Heart right ventricle (tissue), 16 donors: Measurements from ENCODE around the gene CYP2W1. TPM values are rescaled to one million over a fixed set of nuclear protein-coding genes. Genes with fewer than 3 reads are reported as not detected.
"Not testable (repeated sequence)": the region's sequence is repeated elsewhere in the genome, so short reads cannot be mapped to it uniquely, and the experiment has no call there.

Source experiments
- ATAC-seq, 8 donors: fragments of 200-7000 bp; cut with Tn5 transposase; one replicate each; pipeline ENCODE4 v1.9.1; 2020; ENCODE audit warnings: mild to moderate bottlenecking in 8 of 8, moderate library complexity in 8 of 8, moderate number of reproducible peaks in 1 of 8
- DNase-seq, 2 donors: peaks; one replicate each; pipeline ENCODE4 v3.0.0-alpha.2; 2020
- H3K27ac ChIP-seq, 10 donors: fragments of 200-600 bp; sonication (generic) in 2 of 10; one replicate each; pipeline versions ENCODE4 v1.5.0 to v1.8.0; 2020 to 2022; ENCODE audit warnings: mild to moderate bottlenecking in 3 of 10
- H3K27me3 ChIP-seq, 7 donors: fragments of 200-600 bp; one replicate each; pipeline ENCODE4 v1.8.0; 2021 to 2022; ENCODE audit warnings: mild to moderate bottlenecking in 2 of 7
- H3K36me3 ChIP-seq, 9 donors: fragments of 200-600 bp; sonication (generic) in 1 of 9; one replicate each; pipeline versions ENCODE4 v1.5.0 to v1.8.0; 2020 to 2022; ENCODE audit warnings: mild to moderate bottlenecking in 2 of 9
- H3K4me1 ChIP-seq, 9 donors: fragments of 200-600 bp; sonication (generic) in 1 of 9; one replicate each; pipeline versions ENCODE4 v1.5.0 to v1.8.0; 2020 to 2022; ENCODE audit warnings: mild to moderate bottlenecking in 4 of 9
- H3K4me3 ChIP-seq, 10 donors: fragments of 200-600 bp; sonication (generic) in 2 of 10; one replicate each; pipeline versions ENCODE4 v1.5.0 to v1.8.0; 2020 to 2022; ENCODE audit warnings: mild to moderate bottlenecking in 7 of 10, moderate library complexity in 2 of 10
- H3K9me3 ChIP-seq, 11 donors: fragments of 200-600 bp in 10 of 11; sonication (generic) in 2 of 11; one replicate each; pipeline versions ENCODE4 v1.5.0 to v1.8.0; 2013 to 2022; ENCODE audit warnings: mild to moderate bottlenecking in 2 of 11, control low read depth in 1 of 11, moderate library complexity in 1 of 11
- WGBS, 2 donors: extraction: QIAGEN DNeasy Blood & Tissue Kit; methylation state at CpG; one replicate each; pipeline ENCODE4 v1.1.7; 2013; ENCODE audit warnings: inconsistent platforms in 1 of 2; 5-methylcytosine and 5-hydroxymethylcytosine counted together
- intact Hi-C, 10 donors: fragments of 100-400 bp; cut with DNase I; formaldehyde crosslinking; loops; one replicate each; pipeline versions ENCODE4 v1.11.1 to v1.14.2; 2022
- polyA plus RNA-seq, 2 donors: library from polyadenylated mRNA; stranded (reverse); fragments of 200-250 nt; gene quantifications; one replicate each; pipeline ENCODE4 v1.2.3, GENCODE V29; 2013
- total RNA-seq, 10 donors: library from RNA; stranded (reverse); fragmentation: NEBNext Ultra II Directional in 3 of 10; extraction: Animal tissue kit (Norgen Biotek cat#: 25700) in 3 of 10; gene quantifications; one replicate each; pipeline versions ENCODE4 v1.2.1 to v1.2.4, GENCODE V29; 2021 to 2023
- TF ChIP-seq, protein P1 (sequence below), 9 donors: fragments of 200-600 bp; sonication (generic) in 2 of 9; IDR thresholded peaks; one replicate each; pipeline versions ENCODE4 v1.5.0 to v1.8.0; 2021 to 2022; ENCODE audit warnings: antibody characterized with exemption in 9 of 9, mild to moderate bottlenecking in 5 of 9, moderate library complexity in 1 of 9
- donor health status: Arrhythmogenic right ventricular cardiomyopathy.
- donor health status: ischemic (EF 13 %, LVEDD 7.1; RV severe dilation, severe dysfunction).
- donor health status: healthy with polysubstance abuse.
- donor health status: DM: no; HTN: yes; CAD: no.
- donor health status: DM: no; HTN: no; CAD: no.
- donor health status: ischemic (EF 25% LVEDD 6.9; RV normal size, moderate dysfunction).
- donor health status: ischemic (EF 25% LVEDD 5.7; RV mildly dilated, moderate dysfunction).
- donor health status: healthy.
- donor health status: DM: yes; HTN: yes; CAD: no.
- donor health status: Ischemic cardiomyopathy.
- donor health status: ischemic (EF 35%, LVEDD 5.7; RV mildly dilated, moderate dysfunction).
- donor health status: nonischemic (EF 11% LVEDD 7.7; RV severe dilation, severe dysfunction).
- donor health status: DM: yes; HTN: yes; CAD: no.
- donor health status: PGD.
- donor health status: ischemic (EF 29% LVEDD 5.4; RV normal size, mild dysfunction).
- donor health status: nonischemic (EF 23%, LVEDD 6.1; RV moderate dilation, normal function).

The CYP2W1 gene
- total and polyA plus RNA-seq, 12 donors, result not detected

DNA sequence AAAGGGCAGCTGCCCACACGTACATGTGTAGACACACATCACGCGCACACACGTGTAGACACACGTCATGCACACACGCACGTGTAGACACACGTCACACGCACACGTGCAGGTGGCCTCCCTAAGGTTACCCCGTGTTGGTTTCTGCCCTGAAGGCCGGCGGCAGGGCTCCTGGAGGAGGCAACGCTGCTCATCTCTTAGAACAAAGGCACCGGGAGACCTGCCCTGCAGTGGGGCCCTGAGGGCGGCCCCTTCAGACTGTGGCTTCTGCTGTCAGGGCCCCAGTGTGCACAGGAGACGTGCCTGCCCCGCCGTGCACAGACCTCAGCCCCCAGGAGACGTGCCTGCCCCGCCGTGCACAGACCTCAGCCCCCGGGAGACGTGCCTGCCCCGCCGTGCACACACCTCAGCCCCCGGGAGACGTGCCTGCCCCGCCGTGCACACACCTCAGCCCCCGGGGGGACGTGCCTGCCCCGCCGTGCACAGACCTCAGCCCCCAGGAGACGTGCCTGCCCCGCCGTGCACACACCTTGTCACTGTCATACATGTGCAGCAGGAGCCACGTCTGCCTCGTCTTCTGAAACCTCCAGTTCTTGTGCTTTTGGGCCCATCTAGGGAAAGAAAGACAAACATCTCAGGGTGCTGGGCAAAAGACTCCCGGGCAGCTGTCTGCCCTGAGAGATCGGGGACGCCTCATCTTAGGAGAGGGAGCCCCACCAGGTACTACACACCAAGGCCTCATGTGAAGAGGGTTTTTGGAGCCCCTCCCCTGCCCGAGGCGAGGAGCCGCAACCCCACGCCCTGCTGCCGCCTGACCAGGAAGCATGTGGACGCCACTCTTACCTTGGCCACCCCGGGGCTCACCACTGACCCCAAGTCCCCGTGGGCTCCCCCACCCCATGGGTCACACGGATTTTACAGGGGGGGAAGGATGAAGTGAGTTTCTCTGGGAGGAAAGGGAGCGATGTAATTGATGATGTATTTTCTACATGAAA is 17.3 kb downstream of the CYP2W1 start:
- ATAC-seq (no peak), DNase-seq (no peak)
- H3K9me3 ChIP-seq, result no peaks in the 10 kb centered on the region
- H3K4me3 ChIP-seq, result no peak overlapping the region
- intact Hi-C loops, result loop anchor here in 8 of 10 donors (10.0 kb wide), 4 partner anchors 135 to 175 kb away; partner anchors contain the start of gene ZFAND2A (in 1 of the 8)
- TF ChIP-seq, protein P1, sequence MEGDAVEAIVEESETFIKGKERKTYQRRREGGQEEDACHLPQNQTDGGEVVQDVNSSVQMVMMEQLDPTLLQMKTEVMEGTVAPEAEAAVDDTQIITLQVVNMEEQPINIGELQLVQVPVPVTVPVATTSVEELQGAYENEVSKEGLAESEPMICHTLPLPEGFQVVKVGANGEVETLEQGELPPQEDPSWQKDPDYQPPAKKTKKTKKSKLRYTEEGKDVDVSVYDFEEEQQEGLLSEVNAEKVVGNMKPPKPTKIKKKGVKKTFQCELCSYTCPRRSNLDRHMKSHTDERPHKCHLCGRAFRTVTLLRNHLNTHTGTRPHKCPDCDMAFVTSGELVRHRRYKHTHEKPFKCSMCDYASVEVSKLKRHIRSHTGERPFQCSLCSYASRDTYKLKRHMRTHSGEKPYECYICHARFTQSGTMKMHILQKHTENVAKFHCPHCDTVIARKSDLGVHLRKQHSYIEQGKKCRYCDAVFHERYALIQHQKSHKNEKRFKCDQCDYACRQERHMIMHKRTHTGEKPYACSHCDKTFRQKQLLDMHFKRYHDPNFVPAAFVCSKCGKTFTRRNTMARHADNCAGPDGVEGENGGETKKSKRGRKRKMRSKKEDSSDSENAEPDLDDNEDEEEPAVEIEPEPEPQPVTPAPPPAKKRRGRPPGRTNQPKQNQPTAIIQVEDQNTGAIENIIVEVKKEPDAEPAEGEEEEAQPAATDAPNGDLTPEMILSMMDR (IDR thresholded peaks at IDR 0.05), result no peak
- H3K27ac ChIP-seq, result no peak overlapping the region
- H3K36me3 ChIP-seq, result peaks cover 0 to 57% (median 12%) of the 10 kb centered on the region in 9 donors
- 89 to 90% methylated on average over 44 to 52 of the region's 52 CpGs for WGBS, 2 donors
- H3K4me1 ChIP-seq, result no peaks in the 10 kb centered on the region
- H3K27me3 ChIP-seq, result no peaks in the 10 kb centered on the region

DNA sequence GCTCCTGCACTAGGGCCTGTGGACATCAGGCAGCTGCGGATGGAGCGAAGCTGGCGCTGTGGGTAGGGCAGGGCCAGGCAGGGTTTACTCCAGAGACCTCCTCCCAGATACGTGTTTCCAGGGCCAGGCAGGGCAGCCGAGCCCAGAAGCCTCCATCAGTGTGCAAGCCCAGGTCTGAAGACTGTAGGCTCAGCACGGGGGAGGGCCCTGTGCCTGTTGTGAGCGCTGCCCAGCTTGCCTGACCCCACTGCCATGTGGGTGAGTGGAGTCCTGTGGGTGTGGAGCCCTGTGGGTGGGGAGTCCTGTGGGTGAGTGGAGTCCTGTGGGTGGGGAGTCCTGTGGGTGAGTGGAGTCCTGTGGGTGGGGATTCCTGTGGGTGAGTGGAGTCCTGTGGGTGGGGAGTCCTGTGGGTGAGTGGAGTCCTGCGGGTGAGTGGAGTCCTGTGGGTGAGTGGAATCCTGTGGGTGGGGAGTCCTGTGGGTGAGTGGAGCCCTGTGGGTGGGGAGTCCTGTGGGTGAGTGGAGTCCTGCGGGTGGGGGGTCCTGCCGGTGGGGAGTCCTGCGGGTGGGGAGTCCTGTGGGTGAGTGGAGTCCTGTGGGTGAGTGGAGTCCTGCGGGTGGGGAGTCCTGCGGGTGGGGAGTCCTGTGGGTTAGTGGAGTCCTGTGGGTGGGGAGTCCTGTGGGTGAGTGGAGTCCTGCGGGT is 18.2 kb downstream of the CYP2W1 start:
- peaks cover 0 to 54% (median 12%) of the 10 kb centered on the region in 9 donors for H3K36me3 ChIP-seq
- DNase-seq, intact Hi-C loops, H3K4me3 ChIP-seq, H3K27ac ChIP-seq, H3K4me1 ChIP-seq, H3K9me3 ChIP-seq, ATAC-seq, H3K27me3 ChIP-seq: not testable (repeated sequence)
- WGBS, 2 donors, result 86 to 94% methylated on average over 12 to 14 of the region's 14 CpGs

DNA sequence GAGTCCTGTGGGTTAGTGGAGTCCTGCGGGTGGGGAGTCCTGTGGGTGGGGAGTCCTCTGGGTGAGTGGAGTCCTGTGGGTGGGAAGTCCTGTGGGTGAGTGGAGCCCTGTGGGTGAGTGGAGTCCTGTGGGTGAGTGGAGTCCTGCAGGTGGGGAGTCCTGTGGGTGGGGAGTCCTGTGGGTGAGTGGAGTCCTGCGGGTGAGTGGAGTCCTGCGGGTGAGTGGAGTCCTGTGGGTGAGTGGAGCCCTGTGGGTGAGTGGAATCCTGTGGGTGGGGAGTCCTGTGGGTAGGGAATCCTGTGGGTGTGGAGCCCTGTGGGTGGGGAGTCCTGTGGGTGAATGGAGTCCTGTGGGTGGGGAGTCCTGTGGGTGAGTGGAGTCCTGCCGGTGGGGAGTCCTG is 19.0 kb downstream of the CYP2W1 start:
- H3K36me3 ChIP-seq, result peaks cover 0 to 48% (median 7%) of the 10 kb centered on the region in 9 donors
- H3K4me1 ChIP-seq, H3K27ac ChIP-seq, intact Hi-C loops, DNase-seq, ATAC-seq, H3K27me3 ChIP-seq, H3K9me3 ChIP-seq, H3K4me3 ChIP-seq: not testable (repeated sequence)
- WGBS, 2 donors, result 90 to 93% methylated on average over 4 of the region's 4 CpGs

DNA sequence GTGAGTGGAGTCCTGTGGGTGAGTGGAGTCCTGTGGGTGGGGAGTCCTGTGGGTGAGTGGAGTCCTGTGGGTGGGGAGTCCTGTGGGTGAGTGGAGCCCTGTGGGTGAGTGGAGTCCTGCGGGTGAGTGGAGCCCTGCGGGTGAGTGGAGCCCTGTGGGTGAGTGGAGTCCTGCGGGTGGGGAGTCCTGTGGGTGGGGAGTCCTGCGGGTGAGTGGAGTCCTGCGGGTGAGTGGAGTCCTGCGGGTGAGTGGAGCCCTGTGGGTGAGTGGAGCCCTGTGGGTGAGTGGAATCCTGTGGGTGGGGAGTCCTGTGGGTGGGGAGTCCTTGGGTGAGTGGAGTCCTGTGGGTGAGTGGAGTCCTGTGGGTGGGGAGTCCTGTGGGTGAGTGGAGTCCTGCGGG is 19.5 kb downstream of the CYP2W1 start:
- H3K27ac ChIP-seq, H3K9me3 ChIP-seq, H3K4me1 ChIP-seq, H3K27me3 ChIP-seq, ATAC-seq, DNase-seq, H3K4me3 ChIP-seq, intact Hi-C loops: not testable (repeated sequence)
- WGBS, 2 donors, result 99 to 100% methylated on average over 1 to 5 of the region's 7 CpGs
- H3K36me3 ChIP-seq, result peaks cover 0 to 48% (median 9%) of the 10 kb centered on the region in 9 donors

DNA sequence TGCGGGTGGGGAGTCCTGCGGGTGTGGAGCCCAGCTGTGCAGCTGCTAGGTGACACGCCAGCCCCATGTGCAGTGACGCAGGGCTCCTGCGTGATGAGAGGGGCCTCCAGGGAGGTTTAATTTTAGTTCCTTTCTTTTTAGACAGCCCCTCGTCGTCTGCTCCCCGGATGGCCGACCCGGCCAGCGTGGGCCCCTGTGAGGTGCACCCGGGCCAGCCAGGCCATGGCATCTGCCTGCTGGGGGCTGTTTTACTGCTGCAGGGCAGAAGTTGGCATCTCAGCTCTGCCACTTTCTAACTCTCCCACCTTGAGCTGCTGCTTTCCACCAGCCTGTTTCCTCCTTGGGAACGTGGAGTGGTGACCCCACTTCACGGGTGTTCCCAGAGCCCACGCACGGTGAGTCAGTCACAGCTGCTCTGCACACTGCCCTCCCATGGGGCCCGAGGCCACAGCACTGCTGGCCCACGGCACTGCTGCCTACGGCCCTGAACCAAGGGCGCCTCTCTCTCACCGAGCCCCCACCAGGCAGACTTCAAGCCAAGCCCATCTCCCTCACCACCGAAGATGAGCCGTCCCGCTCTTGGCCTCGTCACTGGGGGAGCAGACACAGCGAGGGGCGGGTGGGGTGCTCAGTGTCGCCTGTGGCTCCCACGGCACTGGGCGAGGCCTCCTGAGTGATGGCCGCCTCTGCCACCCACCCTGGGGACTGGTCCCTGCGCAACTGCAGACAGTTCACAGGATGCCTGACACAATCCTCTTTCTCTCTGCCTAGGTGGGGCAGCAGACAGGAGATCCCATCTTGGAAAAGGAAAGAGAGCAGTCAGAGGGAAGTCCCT is 21.3 kb downstream of the CYP2W1 start:
- Histone ChIP-seq H3K27ac (no peak overlapping the region), H3K4me3 (no peak overlapping the region), H3K36me3 (peaks cover 0 to 47% (median 10%) of the 10 kb centered on the region in 9 donors), H3K27me3 (no peaks in the 10 kb centered on the region), H3K9me3 (no peaks in the 10 kb centered on the region), H3K4me1 (no peaks in the 10 kb centered on the region)
- WGBS, 2 donors, result 75 to 83% methylated on average over 32 of the region's 32 CpGs
- intact Hi-C loops, result no loop called here
- TF ChIP-seq, protein P1 (IDR thresholded peaks at IDR 0.05), result no peak
- DNase-seq (no peak), ATAC-seq (peak in 7 of 8 donors; percentile 7 to 46 (median 30))
